NOMO-1 (cell line): ENCODE data around the gene ARL4D.
"Not testable (repeated sequence)": the region's sequence is repeated elsewhere in the genome, so short reads cannot be mapped to it uniquely, and the experiment has no call there.

ENCODE experiments used
- DNase-seq, 2 experiments: peaks; one replicate each; lab custom pipeline; 2025; ENCODE audit not compliant: unreplicated experiment in 2 of 2; lab: John Stamatoyannopoulos, UW

The ARL4D gene, protein sequence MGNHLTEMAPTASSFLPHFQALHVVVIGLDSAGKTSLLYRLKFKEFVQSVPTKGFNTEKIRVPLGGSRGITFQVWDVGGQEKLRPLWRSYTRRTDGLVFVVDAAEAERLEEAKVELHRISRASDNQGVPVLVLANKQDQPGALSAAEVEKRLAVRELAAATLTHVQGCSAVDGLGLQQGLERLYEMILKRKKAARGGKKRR

DNA sequence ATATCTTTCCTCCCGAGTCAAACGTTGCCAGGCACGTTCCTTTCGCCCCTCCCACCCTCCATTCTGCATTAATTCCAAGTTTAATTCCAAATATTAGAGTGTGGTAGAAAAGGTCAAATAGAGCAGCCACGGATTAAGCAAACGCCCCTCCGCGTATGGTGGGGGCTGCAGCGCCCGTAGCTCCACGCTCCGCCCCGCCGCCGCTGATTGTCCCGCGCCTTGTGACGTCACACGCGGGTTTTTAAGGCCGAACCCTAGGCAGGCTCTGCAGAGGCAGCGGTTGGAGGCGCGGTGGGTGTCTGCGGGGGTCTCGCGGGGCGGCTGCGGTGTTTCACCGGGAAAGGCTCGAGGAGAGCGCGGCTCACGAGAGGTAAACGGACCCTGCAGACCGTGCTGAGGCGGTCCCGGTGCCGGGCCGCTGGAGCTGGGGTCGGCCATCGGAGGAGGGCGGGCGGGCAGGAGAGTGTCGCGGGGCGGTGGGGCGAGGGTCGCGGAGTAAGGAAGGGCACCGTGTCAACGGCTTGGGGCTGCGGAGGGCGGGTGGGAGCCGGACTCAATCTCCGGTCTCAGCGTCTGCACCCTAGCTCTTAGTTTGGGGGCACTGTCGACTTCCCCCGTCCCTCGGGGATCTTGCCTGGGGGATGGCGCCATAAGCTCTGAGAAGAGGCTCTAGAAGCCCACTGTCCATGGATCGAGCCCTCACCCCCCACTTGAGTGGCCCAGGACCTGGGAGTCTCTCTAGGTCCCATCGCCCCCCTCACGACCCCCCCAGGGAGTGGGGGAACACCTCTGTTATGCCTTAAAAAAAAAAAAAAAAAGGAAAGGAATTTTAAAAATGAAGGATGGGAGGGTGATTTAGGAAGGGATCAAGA lies at the start of gene ARL4D:
Gene ARL4D, plus strand, starts transcription at position 270 of the 872 bp plus-strand sequence. CDS start 740 bp downstream, outside the sequence.
- DNase-seq = peak; percentile 55 to 61

GRCh38 chr17:43349142-43349541 lies 49.7 kb upstream of the ARL4D start:
- DNase-seq = no peak

GRCh38 chr17:43350888-43351361 lies 47.9 kb upstream of the ARL4D start:
- DNase-seq = no peak

- DNase-seq = no peak
These were observed 47.1 kb upstream of the ARL4D start for GRCh38 chr17:43351691-43352090.

GRCh38 chr17:43352579-43353331 lies 46.0 kb upstream of the ARL4D start:
- no peak for DNase-seq

- no peak for DNase-seq
These were observed 45.4 kb upstream of the ARL4D start for GRCh38 chr17:43353393-43353792.

GRCh38 chr17:43354371-43354770 lies 44.4 kb upstream of the ARL4D start:
- no peak for DNase-seq

DNA sequence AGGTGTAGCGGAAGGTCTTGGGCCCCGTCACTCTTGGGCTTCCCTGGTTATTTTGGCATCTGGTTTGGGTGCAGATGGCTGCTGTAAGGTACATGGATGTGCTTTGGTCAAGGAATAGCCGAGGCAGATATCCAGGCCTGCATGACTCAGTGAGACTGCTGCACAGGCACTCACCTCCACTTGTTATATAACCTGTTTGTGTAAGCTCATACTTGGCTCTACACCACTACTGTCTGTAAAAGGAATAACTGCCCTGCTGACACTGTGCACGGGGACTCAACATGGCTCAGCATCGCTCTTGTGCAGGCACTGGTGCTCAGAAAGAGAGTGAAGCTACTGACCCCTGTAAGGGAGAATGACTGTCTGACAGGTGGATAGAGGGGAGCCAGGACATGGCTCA lies 42.3 kb upstream of the ARL4D start:
- no peak for DNase-seq

- DNase-seq = no peak
These were observed 41.8 kb upstream of the ARL4D start for GRCh38 chr17:43356999-43357398.

DNA sequence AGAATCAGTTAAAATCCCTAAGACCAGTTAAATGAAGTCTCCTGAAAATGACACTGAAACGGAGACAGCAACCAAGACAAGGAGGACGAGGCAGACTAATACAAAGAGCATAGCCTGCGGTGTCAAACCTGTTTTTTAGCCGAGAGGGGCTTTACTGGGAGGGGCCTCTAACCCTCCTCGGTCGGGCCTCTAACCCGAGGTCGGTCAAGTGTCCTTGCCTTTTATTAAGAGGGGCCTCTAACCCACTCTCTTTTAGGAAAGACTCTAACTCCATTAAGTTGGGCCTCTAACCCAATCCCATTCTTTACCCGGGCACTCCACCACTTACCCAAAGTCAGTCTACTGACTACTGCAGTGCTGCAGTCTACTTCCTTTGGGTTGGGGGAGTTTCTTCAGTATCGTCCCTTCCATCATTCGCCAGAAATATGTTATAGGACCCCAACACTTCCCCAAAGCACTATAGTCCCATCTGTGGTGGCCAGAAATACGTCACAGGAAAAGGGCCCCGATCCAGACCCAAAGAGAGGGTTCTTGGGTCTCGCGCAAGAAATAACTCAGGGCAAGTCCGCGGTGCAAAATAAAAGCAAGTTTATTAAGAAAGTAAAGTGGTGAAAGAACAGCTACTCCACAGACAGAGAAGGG lies 39.2 kb upstream of the ARL4D start:
- no peak for DNase-seq

GRCh38 chr17:43360376-43360738 lies 38.4 kb upstream of the ARL4D start:
- peak; percentile 4 to 49 for DNase-seq

GRCh38 chr17:43360739-43361505 lies 37.9 kb upstream of the ARL4D start:
- DNase-seq = peak; percentile 89 to 92

GRCh38 chr17:43363181-43363925 lies 35.4 kb upstream of the ARL4D start:
- no peak for DNase-seq

- DNase-seq = no peak
These were observed 34.9 kb upstream of the ARL4D start for GRCh38 chr17:43363926-43364285.

DNA sequence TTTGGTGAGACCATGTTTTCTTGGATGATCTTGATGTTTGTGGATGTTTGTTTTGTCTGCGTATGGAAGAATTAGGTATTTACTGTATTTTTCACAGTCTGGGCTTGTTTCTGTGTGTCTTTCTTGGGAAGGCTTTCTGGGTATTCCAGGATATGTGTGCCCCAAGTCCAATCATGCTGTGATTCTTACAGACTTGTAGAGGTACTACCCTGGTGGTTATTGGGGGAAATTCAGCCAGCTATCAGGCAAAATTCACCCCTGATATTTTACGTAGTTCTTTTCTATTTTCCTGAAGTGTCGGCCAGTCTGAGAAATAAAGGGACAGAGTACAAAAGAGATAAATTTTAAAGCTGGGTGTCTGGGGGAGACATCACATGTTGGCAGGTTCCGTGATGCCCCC lies 33.4 kb upstream of the ARL4D start:
- no peak for DNase-seq

- not testable (repeated sequence) for DNase-seq
These were observed 32.9 kb upstream of the ARL4D start for GRCh38 chr17:43365921-43366320.

DNA sequence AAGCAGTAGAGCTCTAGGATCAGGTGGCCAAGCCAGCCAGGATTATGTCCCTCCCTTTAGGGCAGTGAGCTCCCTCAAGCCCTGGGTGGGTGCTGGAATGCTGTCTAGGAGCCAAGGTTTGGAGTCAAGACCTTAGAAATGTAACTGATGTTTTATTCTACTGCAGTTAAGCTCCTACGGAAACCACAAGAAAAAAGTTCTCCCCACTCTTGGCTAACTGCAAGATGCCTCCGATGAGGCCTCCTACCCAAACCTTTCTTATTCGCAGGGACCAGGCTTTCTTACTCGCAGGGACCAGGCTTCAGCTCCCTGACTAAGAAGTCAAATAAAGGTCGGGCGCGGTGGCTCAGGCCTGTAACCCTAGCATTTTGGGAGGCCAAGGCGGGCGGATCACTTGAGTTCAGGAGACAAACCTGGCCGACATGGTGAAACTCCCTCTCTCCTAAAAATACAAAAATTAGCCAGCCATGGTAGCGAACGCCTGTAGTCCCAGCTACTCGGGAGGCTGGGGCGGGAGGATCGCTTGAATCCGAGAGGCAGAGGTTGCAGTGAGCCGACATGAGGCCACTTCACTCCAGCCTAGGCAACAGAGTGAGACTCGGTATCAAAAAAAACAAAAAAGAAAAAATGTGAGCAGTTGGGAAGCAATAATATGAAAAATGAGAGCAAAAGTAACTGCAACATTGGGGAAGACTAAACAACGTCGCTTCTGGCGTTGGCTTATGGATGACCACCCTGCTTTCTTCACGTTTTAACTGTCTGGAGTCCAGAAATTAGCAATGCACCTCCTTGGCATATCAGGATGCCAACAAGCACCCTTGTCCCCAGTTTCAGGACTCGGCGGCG lies 31.7 kb upstream of the ARL4D start:
- DNase-seq = no peak

GRCh38 chr17:43367737-43368242 lies 31.0 kb upstream of the ARL4D start:
- DNase-seq = peak; percentile 53 to 85
